ENCODE data around the gene CHADL.

The CHADL gene
- 2.5 to 3.1 (median 2.6) reads per million in 3 donors for total RNA-seq

GRCh38 chr22:41240377-41241132 lies at the start of gene CHADL:
Gene CHADL, minus strand, starts transcription at chr22:41240931. Its CDS starts 50 bp downstream, at chr22:41240881.
- Histone ChIP-seq H3K27ac (ENCODE audit: insufficient read depth, low read length, poor library complexity, severe bottlenecking) (no peak within 1 kb of the TSS), H3K9me3 (ENCODE audit: control insufficient read depth, low read length) (no peaks in the 10 kb centered on the region), H3K4me1 (ENCODE audit: control insufficient read depth, insufficient read depth, low read length, poor library complexity, severe bottlenecking) (peaks cover 7% of the 10 kb centered on the region), H3K27me3 (replicated peaks; ENCODE audit: control insufficient read depth, insufficient read depth, low read length, poor library complexity, severe bottlenecking) (no peaks in the 10 kb centered on the region), H3K36me3 (ENCODE audit: control insufficient read depth, insufficient read depth, low read length) (no peaks in the 10 kb centered on the region), H3K4me3 (ENCODE audit: insufficient read depth, low read depth, low read length, poor library complexity, severe bottlenecking) (no peak within 1 kb of the TSS)
- no peak for DNase-seq

- no peak overlapping the region for H3K4me3 ChIP-seq (ENCODE audit: insufficient read depth, low read depth, low read length, poor library complexity, severe bottlenecking)
- no peak for DNase-seq
- peaks cover 4% of the 10 kb centered on the region for H3K4me1 ChIP-seq (ENCODE audit: control insufficient read depth, insufficient read depth, low read length, poor library complexity, severe bottlenecking)
- no peaks in the 10 kb centered on the region for H3K9me3 ChIP-seq (ENCODE audit: control insufficient read depth, low read length)
- H3K27me3 ChIP-seq (replicated peaks; ENCODE audit: control insufficient read depth, insufficient read depth, low read length, poor library complexity, severe bottlenecking), result no peaks in the 10 kb centered on the region
- H3K27ac ChIP-seq (ENCODE audit: insufficient read depth, low read length, poor library complexity, severe bottlenecking), result no peak overlapping the region
- H3K36me3 ChIP-seq (ENCODE audit: control insufficient read depth, insufficient read depth, low read length), result no peaks in the 10 kb centered on the region
These were observed 48.9 kb upstream of the CHADL start for GRCh38 chr22:41289671-41290070.

- H3K27me3 ChIP-seq (replicated peaks; ENCODE audit: control insufficient read depth, insufficient read depth, low read length, poor library complexity, severe bottlenecking), result no peaks in the 10 kb centered on the region
- H3K27ac ChIP-seq (ENCODE audit: insufficient read depth, low read length, poor library complexity, severe bottlenecking), result no peak overlapping the region
- no peak overlapping the region for H3K4me3 ChIP-seq (ENCODE audit: insufficient read depth, low read depth, low read length, poor library complexity, severe bottlenecking)
- H3K36me3 ChIP-seq (ENCODE audit: control insufficient read depth, insufficient read depth, low read length), result peaks cover 2% of the 10 kb centered on the region
- peaks cover 8% of the 10 kb centered on the region for H3K4me1 ChIP-seq (ENCODE audit: control insufficient read depth, insufficient read depth, low read length, poor library complexity, severe bottlenecking)
- DNase-seq, result no peak
- no peaks in the 10 kb centered on the region for H3K9me3 ChIP-seq (ENCODE audit: control insufficient read depth, low read length)
These were observed 47.7 kb upstream of the CHADL start for GRCh38 chr22:41288245-41288946.

- no peaks in the 10 kb centered on the region for H3K27me3 ChIP-seq (replicated peaks; ENCODE audit: control insufficient read depth, insufficient read depth, low read length, poor library complexity, severe bottlenecking)
- DNase-seq, result peak in 2 of 3 donors; percentile 17 to 50
- no peaks in the 10 kb centered on the region for H3K9me3 ChIP-seq (ENCODE audit: control insufficient read depth, low read length)
- H3K4me1 ChIP-seq (ENCODE audit: control insufficient read depth, insufficient read depth, low read length, poor library complexity, severe bottlenecking), result peaks cover 8% of the 10 kb centered on the region
- H3K36me3 ChIP-seq (ENCODE audit: control insufficient read depth, insufficient read depth, low read length), result peaks cover 9% of the 10 kb centered on the region
- peak overlapping the region; percentile 99 for H3K27ac ChIP-seq (ENCODE audit: insufficient read depth, low read length, poor library complexity, severe bottlenecking)
- H3K4me3 ChIP-seq (ENCODE audit: insufficient read depth, low read depth, low read length, poor library complexity, severe bottlenecking), result peak overlapping the region; percentile 50
These were observed 45.9 kb upstream of the CHADL start for GRCh38 chr22:41286639-41287091.

GRCh38 chr22:41285820-41286638 lies 45.3 kb upstream of the CHADL start, which contains the start of gene RANGAP1:
Gene RANGAP1, minus strand, starts transcription at chr22:41286187. Its CDS starts 5,143 bp downstream, at chr22:41281044.
- Histone ChIP-seq H3K27me3 (replicated peaks; ENCODE audit: control insufficient read depth, insufficient read depth, low read length, poor library complexity, severe bottlenecking) (no peaks in the 10 kb centered on the region), H3K27ac (ENCODE audit: insufficient read depth, low read length, poor library complexity, severe bottlenecking) (peak within 1 kb of the TSS; percentile 99), H3K36me3 (ENCODE audit: control insufficient read depth, insufficient read depth, low read length) (peaks cover 10% of the 10 kb centered on the region), H3K4me3 (ENCODE audit: insufficient read depth, low read depth, low read length, poor library complexity, severe bottlenecking) (peak within 1 kb of the TSS; percentile 85), H3K9me3 (ENCODE audit: control insufficient read depth, low read length) (no peaks in the 10 kb centered on the region), H3K4me1 (ENCODE audit: control insufficient read depth, insufficient read depth, low read length, poor library complexity, severe bottlenecking) (peaks cover 8% of the 10 kb centered on the region)
- DNase-seq, result peak; percentile 95 to 97 (median 97)

- Histone ChIP-seq H3K4me3 (ENCODE audit: insufficient read depth, low read depth, low read length, poor library complexity, severe bottlenecking) (peak overlapping the region; percentile 85), H3K4me1 (ENCODE audit: control insufficient read depth, insufficient read depth, low read length, poor library complexity, severe bottlenecking) (peaks cover 8% of the 10 kb centered on the region), H3K27ac (ENCODE audit: insufficient read depth, low read length, poor library complexity, severe bottlenecking) (peak overlapping the region; percentile 99), H3K36me3 (ENCODE audit: control insufficient read depth, insufficient read depth, low read length) (peaks cover 16% of the 10 kb centered on the region), H3K27me3 (replicated peaks; ENCODE audit: control insufficient read depth, insufficient read depth, low read length, poor library complexity, severe bottlenecking) (no peaks in the 10 kb centered on the region), H3K9me3 (ENCODE audit: control insufficient read depth, low read length) (no peaks in the 10 kb centered on the region)
- DNase-seq, result peak; percentile 81 to 87 (median 82)
These were observed 44.7 kb upstream of the CHADL start for GRCh38 chr22:41285441-41285819.

GRCh38 chr22:41284465-41284864 lies 43.7 kb upstream of the CHADL start:
- H3K4me1 ChIP-seq (ENCODE audit: control insufficient read depth, insufficient read depth, low read length, poor library complexity, severe bottlenecking), result peaks cover 8% of the 10 kb centered on the region
- H3K9me3 ChIP-seq (ENCODE audit: control insufficient read depth, low read length), result no peaks in the 10 kb centered on the region
- peak overlapping the region; percentile 99 for H3K27ac ChIP-seq (ENCODE audit: insufficient read depth, low read length, poor library complexity, severe bottlenecking)
- DNase-seq, result no peak
- H3K4me3 ChIP-seq (ENCODE audit: insufficient read depth, low read depth, low read length, poor library complexity, severe bottlenecking), result no peak overlapping the region
- H3K36me3 ChIP-seq (ENCODE audit: control insufficient read depth, insufficient read depth, low read length), result peaks cover 22% of the 10 kb centered on the region
- H3K27me3 ChIP-seq (replicated peaks; ENCODE audit: control insufficient read depth, insufficient read depth, low read length, poor library complexity, severe bottlenecking), result no peaks in the 10 kb centered on the region

- Histone ChIP-seq H3K27ac (ENCODE audit: insufficient read depth, low read length, poor library complexity, severe bottlenecking) (no peak overlapping the region), H3K27me3 (replicated peaks; ENCODE audit: control insufficient read depth, insufficient read depth, low read length, poor library complexity, severe bottlenecking) (no peaks in the 10 kb centered on the region), H3K36me3 (ENCODE audit: control insufficient read depth, insufficient read depth, low read length) (peaks cover 40% of the 10 kb centered on the region), H3K4me1 (ENCODE audit: control insufficient read depth, insufficient read depth, low read length, poor library complexity, severe bottlenecking) (peaks cover 8% of the 10 kb centered on the region), H3K9me3 (ENCODE audit: control insufficient read depth, low read length) (no peaks in the 10 kb centered on the region), H3K4me3 (ENCODE audit: insufficient read depth, low read depth, low read length, poor library complexity, severe bottlenecking) (no peak overlapping the region)
- DNase-seq, result no peak
These were observed 40.1 kb upstream of the CHADL start for GRCh38 chr22:41280854-41281253.

- no peaks in the 10 kb centered on the region for H3K27me3 ChIP-seq (replicated peaks; ENCODE audit: control insufficient read depth, insufficient read depth, low read length, poor library complexity, severe bottlenecking)
- H3K27ac ChIP-seq (ENCODE audit: insufficient read depth, low read length, poor library complexity, severe bottlenecking), result no peak overlapping the region
- H3K4me3 ChIP-seq (ENCODE audit: insufficient read depth, low read depth, low read length, poor library complexity, severe bottlenecking), result no peak overlapping the region
- no peaks in the 10 kb centered on the region for H3K9me3 ChIP-seq (ENCODE audit: control insufficient read depth, low read length)
- peaks cover 41% of the 10 kb centered on the region for H3K36me3 ChIP-seq (ENCODE audit: control insufficient read depth, insufficient read depth, low read length)
- DNase-seq, result no peak
- H3K4me1 ChIP-seq (ENCODE audit: control insufficient read depth, insufficient read depth, low read length, poor library complexity, severe bottlenecking), result peaks cover 8% of the 10 kb centered on the region
These were observed 39.3 kb upstream of the CHADL start for GRCh38 chr22:41280065-41280464.

Measured in effector memory CD4-positive, alpha-beta T cell (primary cell).